Spleen (tissue), 7 donors: ENCODE measurements around the gene CCDC78.

ENCODE experiments used
- CTCF ChIP-seq, 11 experiments: fragments of 200-600 bp in 7 of 11; fragments of 450-650 bp in 4 of 11; sonication (generic) in 4 of 11; IDR thresholded peaks in 8 of 11; conservative IDR thresholded peaks in 3 of 11; 1 replicate in 7 of 11; 2 replicates in 4 of 11; pipeline versions ENCODE4 v1.4.0 to v1.8.0; 2016 to 2021; ENCODE audit warnings: antibody characterized with exemption in 11 of 11, inconsistent platforms in 4 of 11, mild to moderate bottlenecking in 1 of 11
- POLR2AphosphoS5 ChIP-seq, 3 donors: sonication (generic); formaldehyde crosslinking; IDR thresholded peaks; one replicate each; pipeline ENCODE4 v1.5.1; 2017; ENCODE audit warnings: antibody characterized with exemption in 3 of 3
- donor health status: DM: no; HTN: no; CAD: no; lungs with moderate emphysema.
- donor health status: DM: no; HTN: no; CAD: no.
- donor health status: DM: no; HTN: no; CAD: no.

GRCh38 chr16:765488-765865, 39.2 kb upstream of the CCDC78 start:
- TF ChIP-seq CTCF (IDR thresholded peaks at IDR 0.05 in 8 of 11, conservative IDR thresholded peaks at IDR 0.05 in 3 of 11) = no peak
- TF ChIP-seq POLR2AphosphoS5 (IDR thresholded peaks at IDR 0.05) = no peak
